HG02763 (cell line): Measurements from ENCODE around the gene TTC7B.

ENCODE experiments used
- ATAC-seq: cut with Tn5 transposase; IDR thresholded peaks from one replicate; pipeline ENCODE4 v1.9.1; 2021; ENCODE audit warnings: mild to moderate bottlenecking, moderate library complexity; ENCODE audit not compliant: unreplicated experiment

Gene TTC7B

GRCh38 chr14:90743826-90744225 lies 72.4 kb downstream of the TTC7B start:
- ATAC-seq, result no peak

GRCh38 chr14:90743425-90743824 lies 72.8 kb downstream of the TTC7B start:
- ATAC-seq, result no peak

- ATAC-seq, result no peak
These were observed 73.5 kb downstream of the TTC7B start for GRCh38 chr14:90742729-90743128.

DNA sequence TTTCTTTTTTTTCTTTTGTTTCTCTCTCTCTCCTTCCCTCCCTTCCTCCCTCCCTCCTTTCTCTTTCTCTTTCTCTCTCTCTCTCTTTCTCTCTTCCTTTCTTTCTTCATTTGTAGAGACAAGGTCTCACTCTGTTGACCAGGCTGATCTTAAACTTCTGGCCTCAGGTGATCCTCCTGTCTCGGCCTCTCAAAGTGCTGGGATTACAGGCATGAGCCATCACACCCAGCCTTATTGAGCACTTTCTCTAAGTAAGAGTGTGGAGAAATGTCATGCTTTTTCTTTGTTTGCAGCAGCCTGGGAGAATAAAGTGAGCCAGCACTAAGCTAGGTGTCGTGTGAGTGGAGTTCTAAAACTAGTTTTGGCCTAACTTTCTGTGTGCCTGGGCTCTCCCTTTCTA lies 74.0 kb downstream of the TTC7B start:
- no peak for ATAC-seq

DNA sequence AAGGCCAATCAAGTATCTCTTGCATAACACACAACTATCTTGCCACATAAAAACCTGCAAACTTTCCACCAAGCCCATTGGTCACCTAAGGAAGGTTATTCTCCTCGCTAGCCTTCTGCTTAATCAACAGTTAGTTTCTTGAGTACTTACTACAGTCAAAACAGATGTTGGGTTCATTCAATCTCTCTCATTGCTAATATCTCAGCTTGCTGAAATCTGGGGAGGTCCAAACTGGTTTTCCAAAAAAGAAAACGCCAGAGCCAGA lies 74.6 kb downstream of the TTC7B start:
- no peak for ATAC-seq

- no peak for ATAC-seq
These were observed 75.1 kb downstream of the TTC7B start for GRCh38 chr14:90740946-90741681.

- ATAC-seq, result no peak
These were observed 76.1 kb downstream of the TTC7B start for GRCh38 chr14:90740081-90740480.

DNA sequence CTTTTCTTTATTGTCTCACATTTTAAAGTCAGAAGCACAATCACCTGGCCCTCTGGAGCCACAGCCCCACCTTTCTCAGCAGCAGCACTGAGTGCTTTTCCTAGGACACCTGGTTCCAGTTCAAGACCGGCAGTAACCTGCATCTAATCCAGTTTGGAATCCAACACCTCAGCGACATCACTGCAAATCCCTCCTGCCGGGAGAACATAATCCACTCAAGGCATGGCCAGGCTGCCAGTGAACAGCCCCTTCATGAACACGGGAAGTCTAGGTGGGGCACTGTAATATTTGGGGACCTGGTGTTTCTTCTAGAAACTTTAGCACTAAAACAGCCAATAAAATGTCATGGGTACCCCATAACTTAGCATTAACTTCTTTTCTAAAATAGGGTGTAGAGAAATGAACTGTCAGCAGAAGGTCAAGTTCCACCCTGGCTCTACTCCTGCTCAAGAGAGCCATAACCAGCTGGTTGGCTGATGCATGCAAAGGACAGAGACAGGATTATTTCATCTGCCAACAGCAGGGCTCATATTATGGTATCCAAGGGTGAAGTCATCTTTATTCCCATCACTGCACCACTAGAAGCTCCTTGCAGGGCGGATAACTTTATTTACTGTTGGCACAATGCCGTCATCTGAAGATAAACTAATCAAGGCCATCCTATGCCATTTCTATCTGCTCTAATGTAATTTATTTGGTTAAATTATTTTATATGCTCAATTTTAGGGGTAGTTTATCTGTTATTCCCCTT lies 76.7 kb downstream of the TTC7B start:
- ATAC-seq, result no peak

DNA sequence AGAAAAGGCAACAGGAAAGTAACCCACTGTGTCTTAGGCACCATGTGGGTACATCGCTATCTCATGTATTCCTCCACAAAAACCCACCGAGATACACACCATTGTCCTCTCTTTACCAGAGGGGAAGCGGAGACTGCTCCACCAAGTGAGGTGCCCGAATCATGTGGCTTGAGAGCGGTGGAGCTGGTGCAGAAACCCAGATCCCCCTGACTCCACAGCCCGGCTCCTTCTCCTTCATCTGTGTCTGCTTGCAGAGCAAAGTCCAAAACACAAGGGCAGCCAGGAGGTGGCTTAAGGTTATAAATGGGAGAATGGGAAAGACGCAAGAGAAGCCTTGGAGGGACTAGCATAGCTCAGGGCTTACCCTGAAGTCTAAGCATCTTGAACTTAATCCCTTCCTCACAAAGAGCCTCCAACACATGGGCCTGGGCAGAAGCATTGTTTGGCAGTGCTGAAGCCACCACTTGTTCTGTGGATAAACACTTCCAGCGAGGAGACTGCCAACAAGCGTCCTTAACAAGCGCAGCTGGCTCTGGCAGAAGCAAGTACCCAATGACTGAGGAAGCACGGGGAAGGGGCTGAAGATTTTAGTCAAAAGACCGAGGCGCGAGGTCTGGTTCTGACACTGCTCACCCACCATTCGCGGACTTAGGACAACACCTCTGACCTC lies 83.0 kb downstream of the TTC7B start:
- ATAC-seq, result no peak

DNA sequence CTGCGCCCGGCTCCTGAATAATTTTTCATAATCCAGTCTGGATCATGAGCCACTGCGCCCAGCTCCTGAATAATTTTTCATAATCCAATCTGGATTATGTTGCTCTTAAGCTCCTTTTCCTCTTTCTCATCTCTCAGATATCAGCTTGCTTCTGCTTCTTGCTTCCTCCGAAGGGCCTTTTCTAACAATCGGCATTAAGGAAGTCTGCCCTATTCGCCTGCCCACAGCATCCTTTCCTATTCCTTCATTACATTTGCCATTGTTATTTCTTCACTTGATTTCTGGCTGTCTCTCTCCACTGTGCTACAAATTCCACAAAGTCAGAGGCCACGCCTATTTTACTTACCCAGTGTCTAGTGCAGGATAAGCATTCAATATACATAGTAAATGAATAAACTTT lies 83.5 kb downstream of the TTC7B start:
- ATAC-seq, result no peak

DNA sequence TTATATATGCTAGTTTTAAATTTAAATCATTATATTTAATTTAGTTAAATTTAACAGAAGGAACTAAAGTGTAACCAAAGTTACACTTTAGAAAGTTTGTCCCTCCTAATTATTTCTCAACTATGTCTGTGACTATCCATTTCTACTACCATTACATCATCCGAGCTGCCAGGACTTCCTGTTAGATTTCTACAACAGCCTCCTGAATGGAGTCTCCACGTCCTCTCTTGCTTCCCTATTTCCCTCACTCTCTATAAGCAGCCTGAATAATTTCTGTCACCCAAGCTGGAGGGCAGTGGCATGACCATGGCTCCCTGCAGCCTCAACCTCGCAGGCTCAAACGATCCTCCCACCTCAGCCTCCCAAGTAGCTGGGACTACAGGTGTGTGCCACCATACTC lies 84.1 kb downstream of the TTC7B start:
- no peak for ATAC-seq

DNA sequence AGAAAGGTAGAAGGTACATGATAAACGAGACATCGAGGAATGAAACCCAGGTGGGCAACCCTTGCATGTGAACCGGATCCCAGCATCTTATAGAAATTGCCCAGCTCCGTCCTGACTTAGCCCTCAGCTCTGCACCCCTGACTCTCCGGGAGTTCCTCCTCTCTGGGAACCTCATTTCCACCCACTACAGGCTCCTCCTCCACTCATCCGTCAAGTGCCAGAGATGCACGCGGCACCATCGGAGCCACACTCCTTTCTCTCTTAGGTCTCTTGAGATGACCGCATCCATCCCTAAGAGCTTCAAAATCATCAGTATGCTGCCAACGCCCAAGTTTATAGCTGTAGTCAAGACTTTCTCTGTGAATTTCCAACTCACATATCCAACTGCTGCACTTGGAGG lies 84.7 kb downstream of the TTC7B start:
- ATAC-seq, result no peak

DNA sequence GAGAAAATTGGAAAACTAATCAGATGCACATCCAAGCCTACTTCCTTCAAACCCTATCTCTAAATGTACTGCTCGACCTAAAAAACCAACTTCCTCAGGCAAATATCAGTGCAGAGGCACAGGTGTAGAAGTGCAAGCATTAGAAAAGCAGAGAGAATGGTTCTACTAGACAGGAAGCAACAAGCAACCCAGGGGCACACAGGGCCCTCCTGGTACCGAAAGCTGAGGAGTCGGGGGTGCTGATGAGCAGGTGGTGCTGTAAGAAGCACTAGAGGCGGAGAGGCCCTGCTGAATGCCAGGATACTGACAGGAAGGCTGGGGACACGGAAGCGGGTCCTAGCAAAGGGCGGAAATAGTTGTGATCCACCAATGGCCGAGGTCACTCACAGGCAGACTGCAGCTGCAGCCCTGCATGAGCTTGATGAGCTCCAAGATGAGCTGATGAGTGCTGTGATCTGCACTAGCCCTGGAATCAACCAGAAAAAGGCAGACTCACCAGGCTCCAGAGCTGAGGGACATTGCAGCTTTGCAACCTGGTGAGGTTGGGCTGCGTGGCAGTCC lies 85.9 kb downstream of the TTC7B start:
- no peak for ATAC-seq

DNA sequence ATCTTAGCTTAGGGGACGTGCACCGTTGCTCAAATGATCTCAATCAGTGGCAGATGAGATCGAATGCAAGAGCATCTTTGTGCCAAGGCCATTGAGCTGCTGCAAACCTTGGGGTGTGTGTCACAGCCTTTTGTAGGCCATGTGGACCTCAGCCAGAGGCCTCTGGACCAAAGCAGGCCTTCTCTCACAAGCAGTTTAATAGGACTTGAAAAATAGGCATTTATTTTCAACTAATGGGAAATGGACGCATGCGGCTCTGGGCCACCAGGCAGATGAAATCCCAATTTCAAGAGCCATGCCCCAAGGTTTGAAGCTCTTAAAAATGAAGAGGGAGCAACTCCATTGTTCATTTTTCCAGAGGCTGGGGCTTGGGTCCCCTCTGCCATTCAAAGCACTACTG lies 87.3 kb downstream of the TTC7B start:
- no peak for ATAC-seq

DNA sequence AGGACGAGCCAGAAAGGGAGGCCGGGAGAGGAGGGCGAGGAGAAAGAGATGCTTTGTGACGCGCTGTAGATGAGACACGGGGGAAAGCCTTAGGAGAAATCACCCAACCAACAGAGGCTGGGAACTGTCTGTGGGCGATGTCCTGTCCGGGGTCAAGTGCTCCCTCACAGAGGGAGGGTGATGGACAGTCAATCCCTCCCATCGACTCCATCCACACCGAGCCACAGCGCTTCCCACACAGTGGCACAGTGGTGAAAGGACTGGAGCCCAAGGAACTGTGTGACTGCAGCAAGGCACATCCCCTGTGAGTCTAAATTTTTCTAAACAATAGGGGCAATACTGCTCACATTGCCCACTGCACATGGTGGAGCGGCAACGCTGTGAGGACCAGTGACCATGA lies 89.1 kb downstream of the TTC7B start:
- no peak for ATAC-seq

- no peak for ATAC-seq
These were observed 89.6 kb downstream of the TTC7B start for GRCh38 chr14:90726656-90727055.

GRCh38 chr14:90724866-90725265 lies 91.4 kb downstream of the TTC7B start:
- ATAC-seq, result no peak

DNA sequence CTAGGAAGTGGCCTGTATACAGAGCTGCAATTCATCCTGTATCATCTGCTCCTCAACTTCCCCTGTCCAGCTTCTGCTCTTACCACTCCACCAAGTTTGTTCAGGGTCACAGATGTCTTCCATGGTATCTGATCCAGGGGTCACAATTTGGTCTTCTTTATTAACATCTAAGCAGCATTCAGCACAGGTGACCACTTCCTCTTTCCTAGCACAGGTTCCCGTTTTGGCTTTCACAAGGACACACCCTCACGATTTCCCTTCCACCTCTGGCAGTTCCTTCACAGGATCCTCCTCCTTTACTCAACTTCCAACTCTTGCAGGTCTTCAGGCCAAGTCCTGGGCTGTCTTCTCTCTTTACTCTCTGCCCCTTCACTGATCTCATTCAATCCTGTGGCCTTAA lies 93.6 kb downstream of the TTC7B start:
- no peak for ATAC-seq

DNA sequence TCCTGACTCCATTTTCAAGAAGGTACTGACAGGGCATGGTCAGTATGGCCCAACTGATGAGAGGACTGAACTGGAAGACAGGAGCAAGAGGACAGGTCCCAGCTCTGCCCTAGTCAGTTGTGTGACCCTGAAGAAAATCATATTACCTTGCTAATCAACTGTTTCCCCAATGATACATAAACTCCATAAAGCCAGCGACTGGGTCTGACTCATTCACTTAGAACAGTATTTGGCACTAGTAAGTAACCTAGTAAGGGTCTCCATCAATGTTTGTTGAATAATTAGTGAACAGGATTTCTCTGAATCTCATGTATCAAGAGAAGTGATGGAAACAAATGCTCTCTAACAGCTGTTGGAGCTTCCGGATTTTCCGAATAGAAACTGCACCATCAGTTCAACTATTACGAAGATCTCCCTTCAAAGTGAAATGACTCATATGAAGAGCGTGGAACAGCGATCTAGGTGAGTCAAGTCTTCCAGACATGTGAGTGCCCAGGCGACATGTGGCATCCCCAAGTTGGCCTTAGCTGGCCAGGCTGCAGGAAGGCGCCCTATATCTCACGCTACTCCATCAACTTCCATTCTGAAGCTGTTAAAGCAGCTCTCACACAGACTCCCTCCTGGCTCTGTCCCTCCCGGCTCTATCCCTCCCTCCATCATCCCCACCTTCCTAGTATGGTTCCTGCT lies 94.5 kb downstream of the TTC7B start:
- no peak for ATAC-seq

DNA sequence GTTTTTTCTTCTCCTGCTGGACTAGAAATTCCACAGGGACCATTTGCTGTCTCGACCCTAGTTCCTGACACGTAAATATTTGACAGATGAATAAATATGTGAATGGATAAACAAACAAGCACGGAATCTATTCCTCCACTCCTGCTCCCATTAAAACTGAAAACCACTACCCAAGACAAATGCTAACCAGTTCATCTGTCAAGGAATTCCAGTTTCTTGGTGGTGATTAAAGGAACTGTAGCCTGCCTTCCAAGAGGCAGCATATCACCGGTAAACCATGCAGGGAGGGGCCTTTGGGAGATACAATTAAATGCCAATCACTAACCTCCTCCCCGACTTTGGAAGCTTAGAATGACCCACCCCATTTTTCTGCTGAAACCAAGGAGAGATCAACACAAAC lies 95.4 kb downstream of the TTC7B start:
- no peak for ATAC-seq

DNA sequence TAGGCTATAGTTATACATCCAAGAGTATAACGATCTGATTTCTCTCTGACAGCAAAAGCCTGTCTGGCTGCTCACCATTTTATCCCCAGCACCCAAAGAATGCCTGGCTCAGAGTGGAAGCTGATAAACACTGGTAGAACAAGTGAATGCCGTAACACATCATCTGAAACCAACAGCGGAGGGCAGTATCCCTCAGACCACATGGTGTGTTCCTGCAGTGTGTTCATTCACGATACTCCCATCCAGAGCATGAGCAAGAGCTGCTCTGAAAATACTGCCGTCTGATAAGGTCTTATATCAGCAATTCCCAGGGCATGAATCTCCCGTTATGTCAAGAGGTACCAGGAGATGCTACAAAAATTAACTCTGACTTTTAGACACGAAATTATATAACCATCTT lies 95.9 kb downstream of the TTC7B start:
- ATAC-seq, result no peak
